HCT116 (cell line): ENCODE data around the gene KCNK1.
"Not testable (repeated sequence)": the region's sequence is repeated elsewhere in the genome, so short reads cannot be mapped to it uniquely, and the experiment has no call there.

Source experiments
- CEBPB ChIP-seq: IDR thresholded peaks from 2 replicates; pipeline ENCODE4 v1.6.1; 2012; ENCODE audit warnings: low read depth
- CTCF ChIP-seq, 3 experiments: fragments of 200-600 bp in 1 of 3; sonication (generic) in 1 of 3; IDR thresholded peaks in 2 of 3; conservative IDR thresholded peaks in 1 of 3; 2 replicates each; pipeline ENCODE4 v1.5.1; 2012 to 2017; ENCODE audit warnings: low read depth in 2 of 3, low read length in 2 of 3, antibody characterized with exemption in 1 of 3, borderline replicate concordance in 1 of 3, control low read depth in 1 of 3, mild to moderate bottlenecking in 1 of 3, mixed read lengths in 1 of 3, mixed run types in 1 of 3, moderate library complexity in 1 of 3; ENCODE audit not compliant: insufficient read depth in 1 of 3
- EGR1 ChIP-seq: IDR thresholded peaks from 2 replicates; pipeline ENCODE4 v1.6.1; 2012; ENCODE audit warnings: low read depth
- ELF1 ChIP-seq: IDR thresholded peaks from 2 replicates; pipeline ENCODE4 v1.6.1; 2012; ENCODE audit warnings: low read depth, borderline replicate concordance
- EZH2phosphoT487 ChIP-seq: fragments of 200-600 bp; IDR thresholded peaks from 2 replicates; pipeline ENCODE4 v1.6.1; 2018; ENCODE audit warnings: antibody characterized with exemption, borderline replicate concordance
- JUND ChIP-seq: IDR thresholded peaks from 2 replicates; pipeline ENCODE4 v1.6.1; 2012
- POLR2A ChIP-seq: IDR thresholded peaks from 2 replicates; pipeline ENCODE4 v1.7.0; 2011; ENCODE audit warnings: borderline replicate concordance; ENCODE audit not compliant: insufficient read depth, insufficient read length; ENCODE audit errors: extremely low read depth
- POLR2AphosphoS5 ChIP-seq: IDR thresholded peaks from 2 replicates; pipeline ENCODE4 v1.6.1; 2011; ENCODE audit warnings: mild to moderate bottlenecking, low read depth, low read length, moderate library complexity
- REST ChIP-seq: IDR thresholded peaks from 2 replicates; pipeline ENCODE4 v1.6.1; 2012; ENCODE audit warnings: low read depth
- SP1 ChIP-seq: IDR thresholded peaks from 2 replicates; pipeline ENCODE4 v1.6.1; 2012; ENCODE audit warnings: low read depth
- YY1 ChIP-seq: IDR thresholded peaks from 2 replicates; pipeline ENCODE4 v1.6.1; 2011; ENCODE audit warnings: low read length, low read depth, moderate library complexity, mild to moderate bottlenecking; ENCODE audit not compliant: insufficient replicate concordance; ENCODE audit errors: extremely low read depth
- ZBTB33 ChIP-seq: IDR thresholded peaks from 2 replicates; pipeline ENCODE4 v1.6.1; 2011; ENCODE audit warnings: mild to moderate bottlenecking, low read length, moderate library complexity; ENCODE audit not compliant: insufficient replicate concordance; ENCODE audit errors: extremely low read depth
- ZNF274 ChIP-seq: fragments of 200-500 bp; sonication (Bioruptor generic); IDR thresholded peaks from 2 replicates; pipeline ENCODE4 v1.6.1; 2014; ENCODE audit warnings: mild to moderate bottlenecking, low read depth, low read length, inconsistent platforms

- not testable (repeated sequence) for TF ChIP-seq JUND; CTCF (IDR thresholded peaks at IDR 0.05 in 2 of 3, conservative IDR thresholded peaks at IDR 0.05 in 1 of 3; ENCODE audit: borderline replicate concordance in 1 of 3, insufficient read depth in 1 of 3, low read depth in 2 of 3, low read length in 2 of 3); POLR2AphosphoS5; POLR2A; REST; CEBPB; EGR1; SP1; ZBTB33; YY1; EZH2phosphoT487; ZNF274; ELF1
Measured at GRCh38 chr1:233611363-233611762, 2.5 kb upstream of the KCNK1 start.
